22Rv1 (cell line): ENCODE results near the gene CDC42EP2.

Source experiments
- ZFX ChIP-seq: fragments of 450-650 bp; IDR thresholded peaks from 2 replicates; pipeline ENCODE4 v1.6.1; 2017; ENCODE audit warnings: antibody characterized with exemption, borderline replicate concordance
- TF ChIP-seq, protein P1 (sequence below): fragments of 450-650 bp; IDR thresholded peaks from 2 replicates; pipeline ENCODE4 v1.5.1; 2017; ENCODE audit warnings: mild to moderate bottlenecking

DNA sequence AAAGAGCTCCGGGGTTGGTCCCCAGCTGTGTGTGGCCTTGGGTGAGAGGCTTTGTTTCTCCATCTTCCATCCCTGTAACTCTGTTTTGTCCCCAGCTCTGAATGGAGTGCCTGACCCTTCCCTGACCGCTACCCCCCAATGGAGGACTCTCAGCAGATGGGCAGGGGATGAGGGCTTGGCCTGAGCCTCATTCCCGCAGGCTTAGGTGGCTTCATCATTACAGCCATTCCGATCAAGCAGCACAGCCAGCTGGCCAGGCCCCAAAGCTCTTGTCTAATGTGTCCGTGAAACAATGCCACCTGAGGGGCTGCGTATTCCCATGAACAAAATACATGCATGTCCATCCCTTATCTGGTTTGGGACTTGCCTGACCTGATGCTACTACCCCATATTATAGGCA lies 3.9 kb upstream of the CDC42EP2 start:
- TF ChIP-seq, protein P1, sequence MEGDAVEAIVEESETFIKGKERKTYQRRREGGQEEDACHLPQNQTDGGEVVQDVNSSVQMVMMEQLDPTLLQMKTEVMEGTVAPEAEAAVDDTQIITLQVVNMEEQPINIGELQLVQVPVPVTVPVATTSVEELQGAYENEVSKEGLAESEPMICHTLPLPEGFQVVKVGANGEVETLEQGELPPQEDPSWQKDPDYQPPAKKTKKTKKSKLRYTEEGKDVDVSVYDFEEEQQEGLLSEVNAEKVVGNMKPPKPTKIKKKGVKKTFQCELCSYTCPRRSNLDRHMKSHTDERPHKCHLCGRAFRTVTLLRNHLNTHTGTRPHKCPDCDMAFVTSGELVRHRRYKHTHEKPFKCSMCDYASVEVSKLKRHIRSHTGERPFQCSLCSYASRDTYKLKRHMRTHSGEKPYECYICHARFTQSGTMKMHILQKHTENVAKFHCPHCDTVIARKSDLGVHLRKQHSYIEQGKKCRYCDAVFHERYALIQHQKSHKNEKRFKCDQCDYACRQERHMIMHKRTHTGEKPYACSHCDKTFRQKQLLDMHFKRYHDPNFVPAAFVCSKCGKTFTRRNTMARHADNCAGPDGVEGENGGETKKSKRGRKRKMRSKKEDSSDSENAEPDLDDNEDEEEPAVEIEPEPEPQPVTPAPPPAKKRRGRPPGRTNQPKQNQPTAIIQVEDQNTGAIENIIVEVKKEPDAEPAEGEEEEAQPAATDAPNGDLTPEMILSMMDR, result no peak
- no peak for TF ChIP-seq ZFX
